Activated T-cell treated with anti-CD3 and anti-CD28 coated beads, Interleukin-2, amount 50 U/mL, for 1 hour (primary cell): ENCODE data around the gene WDR7.

Source experiments
- DNase-seq: peaks from one replicate; pipeline ENCODE4 v3.0.0-alpha.2; 2020

WDR7 gene

GRCh38 chr18:57004366-57005121, 353.4 kb downstream of the WDR7 start:
- DNase-seq: no peak

- no peak for DNase-seq
These were observed 357.0 kb downstream of the WDR7 start for GRCh38 chr18:57008001-57008686.

GRCh38 chr18:57009844-57010243, 358.7 kb downstream of the WDR7 start:
- DNase-seq: no peak

- DNase-seq: no peak
These were observed 363.7 kb downstream of the WDR7 start for GRCh38 chr18:57014772-57015413.

- no peak for DNase-seq
These were observed 364.3 kb downstream of the WDR7 start for GRCh38 chr18:57015451-57015850.

GRCh38 chr18:57018845-57019244, 367.7 kb downstream of the WDR7 start:
- no peak for DNase-seq

- DNase-seq: no peak
These were observed 371.6 kb downstream of the WDR7 start for GRCh38 chr18:57022716-57023115.

- DNase-seq: no peak
These were observed 372.2 kb downstream of the WDR7 start for GRCh38 chr18:57023275-57023882.

- DNase-seq: no peak
These were observed 374.4 kb downstream of the WDR7 start for GRCh38 chr18:57025540-57025939.

GRCh38 chr18:57026316-57026715, 375.2 kb downstream of the WDR7 start:
- no peak for DNase-seq

- DNase-seq: no peak
These were observed 376.1 kb downstream of the WDR7 start for GRCh38 chr18:57027190-57027708.

GRCh38 chr18:57029761-57030160, 378.6 kb downstream of the WDR7 start:
- DNase-seq: no peak

- no peak for DNase-seq
These were observed 379.3 kb downstream of the WDR7 start for GRCh38 chr18:57030417-57030816.

GRCh38 chr18:57035590-57035989, 384.4 kb downstream of the WDR7 start:
- DNase-seq: no peak

GRCh38 chr18:57038395-57038794, 387.2 kb downstream of the WDR7 start:
- DNase-seq: no peak

- DNase-seq: no peak
These were observed 389.0 kb downstream of the WDR7 start for GRCh38 chr18:57040175-57040574.

GRCh38 chr18:57043241-57043640, 392.1 kb downstream of the WDR7 start:
- no peak for DNase-seq

- DNase-seq: no peak
These were observed 397.2 kb downstream of the WDR7 start for GRCh38 chr18:57048351-57048750.

GRCh38 chr18:57048859-57049258, 397.7 kb downstream of the WDR7 start:
- no peak for DNase-seq

GRCh38 chr18:57050310-57050949, 399.3 kb downstream of the WDR7 start:
- DNase-seq: no peak

- DNase-seq: no peak
These were observed 400.0 kb downstream of the WDR7 start for GRCh38 chr18:57051021-57051656.

GRCh38 chr18:57051657-57052044, 400.5 kb downstream of the WDR7 start:
- no peak for DNase-seq
